ENCODE data around the gene APOL1.
"Not testable (repeated sequence)": the region's sequence is repeated elsewhere in the genome, so short reads cannot be mapped to it uniquely, and the experiment has no call there.

DNA sequence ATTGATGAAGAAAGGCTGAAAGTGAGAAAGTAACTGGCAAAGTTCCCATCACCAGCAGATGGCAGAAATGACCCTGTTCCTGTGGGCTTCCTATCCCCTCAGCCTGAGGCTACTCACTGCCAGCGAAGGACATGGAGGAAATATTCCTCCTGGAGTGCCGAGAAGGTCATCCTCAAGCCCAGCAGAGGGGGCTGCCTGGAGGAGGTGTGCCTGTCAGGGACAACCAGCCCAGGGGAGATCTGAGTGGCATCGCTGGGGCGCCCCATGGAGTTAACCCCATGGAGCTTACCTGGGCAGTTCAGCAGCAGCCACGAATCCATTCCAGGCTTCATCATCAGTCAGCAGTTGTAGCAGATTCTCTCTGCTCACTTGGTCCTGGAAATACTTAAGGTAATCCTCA is 21.9 kb upstream of the APOL1 start:
- TF ChIP-seq POLR2AphosphoS5 (IDR thresholded peaks at IDR 0.05; ENCODE audit: low read depth, low read length); TAF1 (IDR thresholded peaks at IDR 0.05; ENCODE audit: low read depth, low read length); POLR2A (IDR thresholded peaks at IDR 0.05; ENCODE audit: low read depth, low read length); PAX5 (IDR thresholded peaks at IDR 0.05; ENCODE audit: insufficient read depth, low read length, severe bottlenecking); POU2F2 (IDR thresholded peaks at IDR 0.05; ENCODE audit: low read depth, low read length); SPI1 (IDR thresholded peaks at IDR 0.05; ENCODE audit: low read depth, low read length): not testable (repeated sequence)

All from GM12891 (cell line).